Measurements from ENCODE around the gene RFESD.
"Not testable (repeated sequence)": the region's sequence is repeated elsewhere in the genome, so short reads cannot be mapped to it uniquely, and the experiment has no call there.

The RFESD gene

GRCh38 chr5:95664204-95664786, 17.7 kb downstream of the RFESD start:
- peak; percentile 43 for DNase-seq (ENCODE audit: low spot score)

- no peak for DNase-seq (ENCODE audit: low spot score)
These were observed 20.6 kb downstream of the RFESD start for GRCh38 chr5:95667061-95667618.

DNA sequence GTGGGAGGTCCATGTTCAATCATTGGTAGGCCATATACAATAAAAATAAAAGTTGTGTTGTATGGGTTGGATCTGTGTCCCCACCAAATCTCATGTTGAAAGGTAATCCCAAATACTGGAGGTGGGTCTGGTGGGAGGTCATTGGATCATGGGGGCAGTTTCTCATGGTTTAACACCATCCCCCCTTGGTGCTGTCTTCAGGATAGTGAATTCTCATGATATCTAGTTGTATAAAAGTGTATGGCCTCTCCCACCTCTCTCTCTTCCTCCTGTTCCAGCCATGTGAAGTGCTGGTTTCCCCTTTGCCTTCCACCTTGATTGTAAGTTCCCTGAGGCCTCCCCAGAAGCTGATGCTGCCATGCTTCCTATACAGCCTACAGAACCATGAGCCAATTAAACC, 21.1 kb downstream of the RFESD start:
- no peak for DNase-seq (ENCODE audit: low spot score)

DNA sequence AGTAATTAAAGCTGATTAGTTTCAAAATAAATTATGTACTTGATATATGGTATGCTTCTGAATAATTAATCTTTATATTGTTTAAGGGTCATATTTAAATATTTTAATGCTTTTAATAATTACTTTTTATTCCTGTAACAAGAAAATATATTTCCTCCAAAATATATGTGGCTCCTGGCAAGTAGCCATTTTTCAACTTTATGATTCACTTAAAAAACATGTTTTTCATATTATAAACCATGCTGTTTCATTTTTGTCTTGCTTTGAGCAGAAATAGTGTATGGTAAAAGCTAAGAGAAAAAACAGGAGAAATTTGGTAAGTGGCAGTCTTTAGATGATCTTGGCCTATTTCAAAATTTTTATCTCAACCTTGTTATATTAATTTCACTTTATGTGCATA, 21.6 kb downstream of the RFESD start:
- no peak for DNase-seq (ENCODE audit: low spot score)

GRCh38 chr5:95668728-95669127, 22.2 kb downstream of the RFESD start:
- no peak for DNase-seq (ENCODE audit: low spot score)

DNA sequence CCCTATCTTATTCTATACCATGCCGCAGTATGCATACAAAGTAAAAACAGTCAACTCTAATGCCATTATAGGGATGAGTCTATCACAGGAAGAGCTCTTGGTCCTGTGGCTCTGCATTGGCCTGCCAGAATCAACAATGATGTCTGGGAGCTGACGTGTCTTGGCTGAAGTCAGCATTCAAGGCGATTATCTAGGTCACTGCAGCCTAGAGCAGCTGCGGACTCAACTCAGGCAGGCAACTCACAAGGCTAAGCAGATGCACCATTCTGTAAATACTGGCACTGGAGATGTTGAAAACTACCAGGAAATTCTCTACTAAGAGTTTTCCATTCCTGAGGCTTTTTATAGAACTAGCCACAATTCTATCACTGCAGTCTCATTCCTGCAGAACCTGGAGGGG, 23.0 kb downstream of the RFESD start:
- peak; percentile 50 for DNase-seq (ENCODE audit: low spot score)

- DNase-seq (ENCODE audit: low spot score) = no peak
These were observed 23.4 kb downstream of the RFESD start for GRCh38 chr5:95669985-95670384.

DNA sequence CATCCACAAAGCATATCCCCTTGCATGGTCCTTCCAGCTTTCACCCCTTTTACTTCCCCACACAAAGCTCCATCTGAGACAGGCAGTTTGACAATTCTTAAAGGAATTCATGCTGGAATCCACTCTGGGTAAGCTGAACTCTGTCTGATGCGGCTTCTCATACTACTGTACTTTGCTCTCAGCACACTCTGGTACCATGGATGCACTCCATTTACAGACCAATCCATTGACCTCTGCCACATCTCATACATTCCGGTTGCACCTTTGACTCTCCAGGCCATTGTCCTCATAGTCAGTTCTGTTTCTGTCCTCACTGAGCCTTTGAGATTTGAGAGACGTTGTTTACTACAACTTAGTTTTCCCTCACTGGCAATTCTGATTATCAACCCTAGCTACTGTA, 24.0 kb downstream of the RFESD start:
- no peak for DNase-seq (ENCODE audit: low spot score)

GRCh38 chr5:95671826-95672225, 25.2 kb downstream of the RFESD start:
- no peak for DNase-seq (ENCODE audit: low spot score)

DNA sequence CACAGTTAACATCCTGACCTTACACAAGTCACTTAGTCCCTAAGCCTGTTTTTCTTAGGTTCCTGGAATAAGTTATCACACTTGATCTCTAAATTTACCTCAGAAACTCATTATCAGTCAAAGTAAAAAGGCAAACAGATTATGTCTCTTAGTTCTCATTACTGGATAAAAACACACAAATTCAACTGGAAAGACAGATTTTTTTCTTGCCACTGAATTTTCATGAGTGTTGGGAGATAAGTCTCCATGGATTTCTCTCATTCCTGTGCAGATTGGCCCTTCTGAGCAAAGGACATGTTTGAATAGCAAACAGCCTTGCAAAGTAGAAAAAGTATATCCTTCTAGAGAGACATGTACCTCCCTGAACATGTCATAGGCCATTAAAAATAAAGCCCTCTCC, 26.1 kb downstream of the RFESD start:
- no peak for DNase-seq (ENCODE audit: low spot score)

DNA sequence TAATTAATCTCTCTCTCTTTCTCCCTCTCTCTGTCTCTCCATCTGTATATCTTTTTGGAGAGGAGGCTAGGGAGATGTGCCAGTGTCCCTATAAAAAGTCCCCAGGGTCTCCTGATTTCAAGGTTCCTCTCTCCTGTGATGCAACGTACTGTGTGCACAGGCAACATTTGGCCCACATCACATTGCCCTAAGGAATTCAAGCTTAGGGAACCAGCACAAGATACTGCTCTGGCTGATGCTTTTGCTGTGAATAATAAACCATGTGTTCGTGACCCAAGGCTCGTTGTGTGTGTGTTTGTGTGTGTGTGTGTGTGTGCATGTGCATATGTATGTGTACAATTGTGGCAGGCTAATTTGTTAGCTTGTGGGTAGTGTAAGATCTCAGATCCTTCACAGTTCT, 26.5 kb downstream of the RFESD start:
- DNase-seq (ENCODE audit: low spot score) = peak; percentile 15

GRCh38 chr5:95682891-95683290, 36.3 kb downstream of the RFESD start, which contains the start of gene SPATA9:
Gene SPATA9, minus strand, starts transcription at chr5:95682991. Its CDS starts 137 bp downstream, at chr5:95682854.
- DNase-seq (ENCODE audit: low spot score) = no peak

- no peak for DNase-seq (ENCODE audit: low spot score)
These were observed 37.8 kb downstream of the RFESD start for GRCh38 chr5:95684361-95684760.

DNA sequence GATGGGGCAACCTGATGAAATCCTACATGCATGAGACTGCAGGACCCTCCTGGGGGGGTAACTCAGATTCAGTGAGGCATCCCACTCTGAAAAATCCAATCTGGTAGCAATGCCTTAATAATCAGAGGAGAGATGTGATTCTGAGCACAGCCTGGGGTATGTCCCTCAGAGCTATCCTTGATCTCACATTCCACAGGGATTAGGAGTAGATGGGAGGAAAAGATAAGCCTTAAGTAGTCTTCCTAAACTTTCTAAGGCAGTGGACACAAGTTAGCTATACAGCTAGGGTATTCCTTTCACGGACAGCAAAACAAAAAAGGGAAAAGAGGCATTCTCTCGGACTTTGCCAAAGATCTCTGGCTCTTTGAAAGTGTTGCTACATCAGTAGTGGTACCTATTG, 40.1 kb downstream of the RFESD start:
- no peak for DNase-seq (ENCODE audit: low spot score)

DNA sequence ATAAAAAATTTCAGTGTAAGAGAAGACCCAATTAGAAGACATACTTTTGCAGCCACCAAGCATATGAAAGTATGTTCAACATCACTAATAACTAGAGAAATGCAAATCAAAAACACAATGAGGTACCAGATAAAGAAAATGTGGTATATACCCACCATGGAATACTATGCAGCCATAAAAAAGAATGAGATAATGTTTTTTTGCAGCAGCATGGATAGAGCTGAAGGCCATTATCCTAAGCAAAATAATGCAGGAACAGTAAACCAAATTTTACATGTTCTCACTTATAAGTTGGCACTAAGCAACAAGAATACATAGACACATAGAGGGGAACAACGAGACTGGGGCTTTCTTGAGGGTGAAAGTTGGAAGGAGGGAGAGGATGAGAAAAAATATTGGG, 43.1 kb downstream of the RFESD start:
- DNase-seq (ENCODE audit: low spot score) = no peak

- DNase-seq (ENCODE audit: low spot score) = no peak
These were observed 43.8 kb downstream of the RFESD start for GRCh38 chr5:95690333-95690732.

- peak; percentile 84 for DNase-seq (ENCODE audit: low spot score)
These were observed 51.5 kb downstream of the RFESD start for GRCh38 chr5:95697781-95698681.

- DNase-seq (ENCODE audit: low spot score) = no peak
These were observed 52.8 kb downstream of the RFESD start for GRCh38 chr5:95699337-95699736.

- DNase-seq (ENCODE audit: low spot score) = no peak
These were observed 54.5 kb downstream of the RFESD start for GRCh38 chr5:95701074-95701473.

DNA sequence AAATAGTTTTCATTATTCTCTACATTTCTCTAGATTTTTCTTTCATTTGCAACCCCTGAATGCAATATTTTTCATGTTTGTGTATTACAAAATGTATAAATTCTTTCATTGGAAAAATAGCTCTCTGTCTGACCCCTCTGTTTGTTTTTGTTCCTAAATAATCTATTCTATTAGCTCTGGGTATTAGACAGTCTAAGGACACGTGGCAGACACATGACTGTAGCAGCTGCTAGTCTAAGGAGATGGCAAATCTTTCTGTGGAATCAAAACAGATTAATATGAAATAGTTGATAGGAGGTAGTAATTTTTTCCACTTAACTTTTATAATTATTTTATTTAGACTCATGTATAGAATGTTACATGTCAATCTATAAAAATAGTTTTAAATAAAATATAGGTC, 57.6 kb downstream of the RFESD start:
- no peak for DNase-seq (ENCODE audit: low spot score)

GRCh38 chr5:95706196-95706595, 59.6 kb downstream of the RFESD start:
- DNase-seq (ENCODE audit: low spot score) = not testable (repeated sequence)

DNA sequence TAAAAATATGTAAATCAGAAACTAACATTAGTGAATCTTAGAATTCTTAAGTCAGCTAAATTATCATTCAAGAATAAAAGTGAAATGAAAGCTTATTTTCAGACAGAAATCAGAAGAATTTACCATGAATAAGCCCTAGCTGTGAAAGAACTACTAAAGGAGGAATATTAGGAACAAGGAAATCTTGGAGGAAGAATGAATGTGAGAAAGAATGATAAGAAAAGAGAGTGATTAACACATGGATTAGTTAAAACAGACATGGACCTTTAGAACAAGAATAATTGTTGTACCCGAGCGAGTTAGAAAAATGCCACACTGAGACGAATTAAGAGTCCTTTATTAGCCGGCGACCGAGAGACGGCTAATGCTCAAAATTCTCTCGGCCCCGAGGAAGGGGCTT, 60.5 kb downstream of the RFESD start:
- DNase-seq (ENCODE audit: low spot score) = no peak
